GM23338 (cell line): Measurements from ENCODE around the gene SMNDC1. TPM values are rescaled to one million over a fixed set of nuclear protein-coding genes. Genes with fewer than 3 reads are reported as not detected.

ENCODE experiments used
- ATAC-seq: fragments of 200-7000 bp; cut with Tn5 transposase; 3 replicates; pipeline ENCODE4 v1.9.1; 2020
- DNase-seq: peaks from one replicate; pipeline ENCODE4 v3.0.0-alpha.2; 2015; ENCODE audit warnings: low spot score
- H2AFZ ChIP-seq: fragments of 200-600 bp; sonication (generic); 2 replicates; pipeline ENCODE4 v1.8.0; 2016; ENCODE audit warnings: antibody characterized with exemption, mild to moderate bottlenecking, moderate library complexity
- H3F3A ChIP-seq: fragments of 200-600 bp; sonication (generic); replicated peaks from 2 replicates; pipeline ENCODE4 v1.8.0; 2017; ENCODE audit warnings: antibody characterized with exemption, mixed run types, low read depth
- H3K27ac ChIP-seq: fragments of 200-600 bp; sonication (generic); 2 replicates; pipeline ENCODE4 v1.6.1; 2016; ENCODE audit warnings: low read depth
- H3K27me3 ChIP-seq: fragments of 200-600 bp; sonication (generic); 2 replicates; pipeline ENCODE4 v1.8.0; 2016; ENCODE audit warnings: mild to moderate bottlenecking, mixed run types, moderate library complexity; ENCODE audit not compliant: insufficient read depth
- H3K36me3 ChIP-seq: fragments of 200-600 bp; sonication (generic); 2 replicates; pipeline ENCODE4 v1.8.0; 2016; ENCODE audit warnings: mild to moderate bottlenecking; ENCODE audit not compliant: insufficient read depth
- H3K4me1 ChIP-seq: fragments of 200-600 bp; sonication (generic); 2 replicates; pipeline ENCODE4 v1.8.0; 2016; ENCODE audit warnings: mild to moderate bottlenecking, moderate library complexity; ENCODE audit not compliant: insufficient read depth
- H3K4me2 ChIP-seq: fragments of 200-600 bp; sonication (generic); 2 replicates; pipeline ENCODE4 v1.7.1; 2017; ENCODE audit warnings: mixed run types
- H3K4me3 ChIP-seq: fragments of 200-600 bp; sonication (generic); 2 replicates; pipeline ENCODE4 v1.6.1; 2016; ENCODE audit warnings: mixed run types
- H3K79me2 ChIP-seq: fragments of 200-600 bp; sonication (generic); replicated peaks from 2 replicates; pipeline ENCODE4 v1.8.0; 2017; ENCODE audit warnings: mild to moderate bottlenecking; ENCODE audit not compliant: insufficient read depth
- H3K9me2 ChIP-seq: fragments of 200-600 bp; sonication (generic); 2 replicates; pipeline ENCODE4 v1.8.0; 2017; ENCODE audit not compliant: insufficient read depth
- H4K20me1 ChIP-seq: fragments of 200-600 bp; sonication (generic); replicated peaks from 2 replicates; pipeline ENCODE4 v1.8.0; 2017; ENCODE audit warnings: mild to moderate bottlenecking; ENCODE audit not compliant: insufficient read depth
- H3K27ac Mint-ChIP-seq: 2 replicates; pipeline ENCODE4 v1.8.0; 2020; ENCODE audit warnings: inconsistent platforms, mild to moderate bottlenecking, moderate library complexity, mixed read lengths
- H3K27me3 Mint-ChIP-seq: 3 replicates; pipeline ENCODE4 v1.8.0; 2022; ENCODE audit warnings: low read depth, mild to moderate bottlenecking, moderate library complexity, mixed read lengths, inconsistent platforms; ENCODE audit not compliant: insufficient read depth, poor library complexity
- H3K36me3 Mint-ChIP-seq: 3 replicates; pipeline ENCODE4 v1.8.0; 2021; ENCODE audit warnings: low read depth, mild to moderate bottlenecking, inconsistent platforms, moderate library complexity, mixed read lengths
- H3K4me1 Mint-ChIP-seq: 3 replicates; pipeline ENCODE4 v1.8.0; 2020; ENCODE audit warnings: mild to moderate bottlenecking, inconsistent platforms, mixed read lengths
- H3K4me3 Mint-ChIP-seq: 3 replicates; pipeline ENCODE4 v1.8.0; 2021; ENCODE audit warnings: moderate library complexity, mild to moderate bottlenecking, inconsistent platforms, mixed read lengths
- H3K9me3 Mint-ChIP-seq: 3 replicates; pipeline ENCODE4 v1.8.0; 2020; ENCODE audit warnings: moderate library complexity, mild to moderate bottlenecking, inconsistent platforms, mixed read lengths
- CREB1 ChIP-seq: fragments of 250-450 bp; sonication (Bioruptor Pico); IDR thresholded peaks from 2 replicates; pipeline ENCODE4 v1.5.0; 2020; ENCODE audit warnings: low read depth, mild to moderate bottlenecking, moderate library complexity
- EZH2phosphoT487 ChIP-seq: fragments of 200-600 bp; sonication (generic); IDR thresholded peaks from one replicate; pipeline ENCODE4 v1.8.1; 2018; ENCODE audit warnings: antibody characterized with exemption; ENCODE audit not compliant: unreplicated experiment
- JUNB ChIP-seq: IDR thresholded peaks from one replicate; pipeline ENCODE4 v1.6.1; 2016; ENCODE audit warnings: antibody characterized with exemption; ENCODE audit not compliant: unreplicated experiment
- NANOG ChIP-seq: IDR thresholded peaks from 2 replicates; pipeline ENCODE4 v1.6.1; 2016; ENCODE audit warnings: antibody characterized with exemption, borderline replicate concordance
- POLR2AphosphoS5 ChIP-seq: IDR thresholded peaks from 2 replicates; pipeline ENCODE4 v1.6.1; 2016; ENCODE audit warnings: antibody characterized with exemption, low read depth
- REST ChIP-seq: IDR thresholded peaks from one replicate; pipeline ENCODE4 v1.6.1; 2018; ENCODE audit warnings: antibody characterized with exemption; ENCODE audit not compliant: unreplicated experiment
- STAT1 ChIP-seq: IDR thresholded peaks from one replicate; pipeline ENCODE4 v1.6.1; 2016; ENCODE audit warnings: antibody characterized with exemption; ENCODE audit not compliant: unreplicated experiment
- ZNF114 ChIP-seq: fragments of 250-450 bp; sonication (Bioruptor Pico); IDR thresholded peaks from 2 replicates; pipeline ENCODE4 v1.5.0; 2020; ENCODE audit warnings: mild to moderate bottlenecking, moderate library complexity
- ZNF331 ChIP-seq: fragments of 250-450 bp; sonication (Bioruptor Pico); IDR thresholded peaks from 2 replicates; pipeline ENCODE4 v1.5.0; 2020; ENCODE audit warnings: low read depth, mild to moderate bottlenecking, moderate library complexity
- polyA plus RNA-seq: library from polyadenylated mRNA; unstranded; fragments of >200 nt; fragmentation: Nextera tagmentation; extraction: Ambion mirVana; gene quantifications from 2 replicates; pipeline ENCODE4 v1.2.1, GENCODE V29; 2016
- total RNA-seq: library from RNA; depleted of rRNA; stranded (reverse); fragments of >200 nt; shearing (Covaris generic); gene quantifications from 2 replicates; pipeline ENCODE4 v1.2.3, GENCODE V29; 2014
- TF ChIP-seq, protein P1 (sequence below): fragments of 250-450 bp; sonication (Bioruptor Pico); IDR thresholded peaks from 2 replicates; pipeline ENCODE4 v1.5.0; 2020; ENCODE audit warnings: mild to moderate bottlenecking, moderate library complexity
- TF ChIP-seq, protein P2 (sequence below): IDR thresholded peaks from 2 replicates; pipeline ENCODE4 v1.6.1; 2016; ENCODE audit warnings: antibody characterized with exemption

SMNDC1 gene
- total and polyA plus RNA-seq, 2 experiments from 2014 or later, result 28.4 to 45.1 TPM

DNA sequence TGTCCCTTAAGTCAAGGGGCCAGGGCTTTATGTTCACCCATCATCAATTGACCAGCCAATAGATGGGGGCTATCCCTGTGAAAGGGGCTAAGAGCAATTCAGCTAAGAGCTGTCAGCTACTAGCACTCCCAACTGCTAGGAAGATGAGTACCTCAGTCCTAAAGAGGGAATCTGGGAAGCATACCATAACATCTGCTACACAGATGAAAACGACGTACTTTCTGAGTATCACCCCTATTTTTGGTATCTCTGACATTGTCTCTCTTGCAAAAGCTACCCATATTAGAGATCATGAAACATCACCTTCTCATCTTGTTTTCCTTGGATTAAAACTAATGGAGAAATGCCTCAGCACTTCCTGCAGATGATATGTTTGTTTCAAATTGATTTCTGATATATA is 7.5 kb upstream of the SMNDC1 start:
- Mint-ChIP-seq H3K4me3 (no peak overlapping the region), H3K4me1 (peaks cover 16% of the 10 kb centered on the region), H3K9me3 (no peaks in the 10 kb centered on the region), H3K36me3 (no peaks in the 10 kb centered on the region), H3K27ac (no peak overlapping the region), H3K27me3 (no peaks in the 10 kb centered on the region)
- Histone ChIP-seq H3F3A (no peaks in the 10 kb centered on the region), H3K4me2 (no peak overlapping the region), H3K4me3 (no peak overlapping the region), H3K79me2 (no peaks in the 10 kb centered on the region), H3K9me2 (no peaks in the 10 kb centered on the region), H3K27ac (no peak overlapping the region), H3K27me3 (no peaks in the 10 kb centered on the region), H4K20me1 (no peaks in the 10 kb centered on the region), H3K36me3 (no peaks in the 10 kb centered on the region), H3K4me1 (peaks cover 5% of the 10 kb centered on the region; the same call in 1 of the 2 replicates), H2AFZ (0 out of 2 replicates have a peak overlapping the region, but pooled peaks have one; percentile 29)
- no peak for ATAC-seq
- no peak for DNase-seq
- no peak for TF ChIP-seq ZNF114 (CRISPR knock-in tag)
- TF ChIP-seq NANOG, result no peak
- no peak for TF ChIP-seq CREB1 (CRISPR knock-in tag)
- no peak for TF ChIP-seq EZH2phosphoT487
- TF ChIP-seq, protein P1, sequence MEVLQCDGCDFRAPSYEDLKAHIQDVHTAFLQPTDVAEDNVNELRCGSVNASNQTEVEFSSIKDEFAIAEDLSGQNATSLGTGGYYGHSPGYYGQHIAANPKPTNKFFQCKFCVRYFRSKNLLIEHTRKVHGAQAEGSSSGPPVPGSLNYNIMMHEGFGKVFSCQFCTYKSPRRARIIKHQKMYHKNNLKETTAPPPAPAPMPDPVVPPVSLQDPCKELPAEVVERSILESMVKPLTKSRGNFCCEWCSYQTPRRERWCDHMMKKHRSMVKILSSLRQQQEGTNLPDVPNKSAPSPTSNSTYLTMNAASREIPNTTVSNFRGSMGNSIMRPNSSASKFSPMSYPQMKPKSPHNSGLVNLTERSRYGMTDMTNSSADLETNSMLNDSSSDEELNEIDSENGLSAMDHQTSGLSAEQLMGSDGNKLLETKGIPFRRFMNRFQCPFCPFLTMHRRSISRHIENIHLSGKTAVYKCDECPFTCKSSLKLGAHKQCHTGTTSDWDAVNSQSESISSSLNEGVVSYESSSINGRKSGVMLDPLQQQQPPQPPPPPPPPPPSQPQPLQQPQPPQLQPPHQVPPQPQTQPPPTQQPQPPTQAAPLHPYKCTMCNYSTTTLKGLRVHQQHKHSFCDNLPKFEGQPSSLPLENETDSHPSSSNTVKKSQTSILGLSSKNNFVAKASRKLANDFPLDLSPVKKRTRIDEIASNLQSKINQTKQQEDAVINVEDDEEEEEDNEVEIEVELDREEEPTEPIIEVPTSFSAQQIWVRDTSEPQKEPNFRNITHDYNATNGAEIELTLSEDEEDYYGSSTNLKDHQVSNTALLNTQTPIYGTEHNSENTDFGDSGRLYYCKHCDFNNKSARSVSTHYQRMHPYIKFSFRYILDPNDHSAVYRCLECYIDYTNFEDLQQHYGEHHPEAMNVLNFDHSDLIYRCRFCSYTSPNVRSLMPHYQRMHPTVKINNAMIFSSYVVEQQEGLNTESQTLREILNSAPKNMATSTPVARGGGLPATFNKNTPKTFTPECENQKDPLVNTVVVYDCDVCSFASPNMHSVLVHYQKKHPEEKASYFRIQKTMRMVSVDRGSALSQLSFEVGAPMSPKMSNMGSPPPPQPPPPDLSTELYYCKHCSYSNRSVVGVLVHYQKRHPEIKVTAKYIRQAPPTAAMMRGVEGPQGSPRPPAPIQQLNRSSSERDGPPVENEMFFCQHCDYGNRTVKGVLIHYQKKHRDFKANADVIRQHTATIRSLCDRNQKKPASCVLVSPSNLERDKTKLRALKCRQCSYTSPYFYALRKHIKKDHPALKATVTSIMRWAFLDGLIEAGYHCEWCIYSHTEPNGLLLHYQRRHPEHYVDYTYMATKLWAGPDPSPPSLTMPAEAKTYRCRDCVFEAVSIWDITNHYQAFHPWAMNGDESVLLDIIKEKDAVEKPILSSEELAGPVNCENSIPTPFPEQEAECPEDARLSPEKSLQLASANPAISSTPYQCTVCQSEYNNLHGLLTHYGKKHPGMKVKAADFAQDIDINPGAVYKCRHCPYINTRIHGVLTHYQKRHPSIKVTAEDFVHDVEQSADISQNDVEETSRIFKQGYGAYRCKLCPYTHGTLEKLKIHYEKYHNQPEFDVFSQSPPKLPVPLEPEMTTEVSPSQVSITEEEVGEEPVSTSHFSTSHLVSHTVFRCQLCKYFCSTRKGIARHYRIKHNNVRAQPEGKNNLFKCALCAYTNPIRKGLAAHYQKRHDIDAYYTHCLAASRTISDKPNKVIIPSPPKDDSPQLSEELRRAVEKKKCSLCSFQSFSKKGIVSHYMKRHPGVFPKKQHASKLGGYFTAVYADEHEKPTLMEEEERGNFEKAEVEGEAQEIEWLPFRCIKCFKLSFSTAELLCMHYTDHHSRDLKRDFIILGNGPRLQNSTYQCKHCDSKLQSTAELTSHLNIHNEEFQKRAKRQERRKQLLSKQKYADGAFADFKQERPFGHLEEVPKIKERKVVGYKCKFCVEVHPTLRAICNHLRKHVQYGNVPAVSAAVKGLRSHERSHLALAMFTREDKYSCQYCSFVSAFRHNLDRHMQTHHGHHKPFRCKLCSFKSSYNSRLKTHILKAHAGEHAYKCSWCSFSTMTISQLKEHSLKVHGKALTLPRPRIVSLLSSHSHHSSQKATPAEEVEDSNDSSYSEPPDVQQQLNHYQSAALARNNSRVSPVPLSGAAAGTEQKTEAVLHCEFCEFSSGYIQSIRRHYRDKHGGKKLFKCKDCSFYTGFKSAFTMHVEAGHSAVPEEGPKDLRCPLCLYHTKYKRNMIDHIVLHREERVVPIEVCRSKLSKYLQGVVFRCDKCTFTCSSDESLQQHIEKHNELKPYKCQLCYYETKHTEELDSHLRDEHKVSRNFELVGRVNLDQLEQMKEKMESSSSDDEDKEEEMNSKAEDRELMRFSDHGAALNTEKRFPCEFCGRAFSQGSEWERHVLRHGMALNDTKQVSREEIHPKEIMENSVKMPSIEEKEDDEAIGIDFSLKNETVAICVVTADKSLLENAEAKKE (CRISPR knock-in tag), result no peak
- no peak for TF ChIP-seq POLR2AphosphoS5
- no peak for TF ChIP-seq REST
- TF ChIP-seq JUNB, result no peak
- TF ChIP-seq ZNF331 (CRISPR knock-in tag), result no peak
- no peak for TF ChIP-seq STAT1
- TF ChIP-seq, protein P2, sequence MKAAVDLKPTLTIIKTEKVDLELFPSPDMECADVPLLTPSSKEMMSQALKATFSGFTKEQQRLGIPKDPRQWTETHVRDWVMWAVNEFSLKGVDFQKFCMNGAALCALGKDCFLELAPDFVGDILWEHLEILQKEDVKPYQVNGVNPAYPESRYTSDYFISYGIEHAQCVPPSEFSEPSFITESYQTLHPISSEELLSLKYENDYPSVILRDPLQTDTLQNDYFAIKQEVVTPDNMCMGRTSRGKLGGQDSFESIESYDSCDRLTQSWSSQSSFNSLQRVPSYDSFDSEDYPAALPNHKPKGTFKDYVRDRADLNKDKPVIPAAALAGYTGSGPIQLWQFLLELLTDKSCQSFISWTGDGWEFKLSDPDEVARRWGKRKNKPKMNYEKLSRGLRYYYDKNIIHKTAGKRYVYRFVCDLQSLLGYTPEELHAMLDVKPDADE, result no peak
